ENCODE measurements around the gene NPEPPS. TPM values are rescaled to one million over a fixed set of nuclear protein-coding genes. Genes with fewer than 3 reads are reported as not detected.
A peak's percentile ranks its signal among the peaks of the same experiment; 100 is the strongest.

NPEPPS gene
- total and polyA plus RNA-seq, 2 of the 13 experiments (the other 11 are each of a cell fraction or from before 2014, with no cell fraction given): 53.5 to 127 TPM

- TF ChIP-seq ZNF768 (CRISPR knock-in tag; IDR thresholded peaks at IDR 0.05) (peak; percentile 100), ZNF367 (CRISPR knock-in tag; IDR thresholded peaks at IDR 0.05; ENCODE audit: borderline replicate concordance) (no peak), SOX13 (IDR thresholded peaks at IDR 0.05) (peak; percentile 79), SOX13 (CRISPR knock-in tag; conservative IDR thresholded peaks at IDR 0.05 in 1 of 2, IDR thresholded peaks at IDR 0.05 in 1 of 2) (peak in 1 of 2 experiments; percentile 68; a peak in 2 of 4 replicates), ERF (CRISPR knock-in tag; IDR thresholded peaks at IDR 0.05) (peak; percentile 76), ZNF124 (CRISPR knock-in tag; IDR thresholded peaks at IDR 0.05) (peak; percentile 68), ZFP90 (CRISPR knock-in tag; IDR thresholded peaks at IDR 0.05; ENCODE audit: borderline replicate concordance) (peak; percentile 61), TEF (CRISPR knock-in tag; IDR thresholded peaks at IDR 0.05) (0 out of 2 replicates have a peak, but pooled peaks have one; percentile 16), ZNF383 (CRISPR knock-in tag; IDR thresholded peaks at IDR 0.05; ENCODE audit: borderline replicate concordance) (peak; percentile 85; the same call in 1 of the 2 replicates), ZNF274 (CRISPR knock-in tag; IDR thresholded peaks at IDR 0.05) (peak; percentile 73), MLX (CRISPR knock-in tag; IDR thresholded peaks at IDR 0.05) (no peak; the same call in 1 of the 2 replicates), AFF4 (CRISPR knock-in tag; IDR thresholded peaks at IDR 0.05) (peak; percentile 46; the same call in 1 of the 2 replicates), ZNF75D (CRISPR knock-in tag; IDR thresholded peaks at IDR 0.05; ENCODE audit: borderline replicate concordance) (no peak; the same call in 1 of the 2 replicates), ZXDC (CRISPR knock-in tag; IDR thresholded peaks at IDR 0.05) (no peak), HES4 (CRISPR knock-in tag; IDR thresholded peaks at IDR 0.05; ENCODE audit: borderline replicate concordance) (peak; percentile 75; the same call in 1 of the 2 replicates), PHF21A (CRISPR knock-in tag; IDR thresholded peaks at IDR 0.05) (peak; percentile 98), FOXC1 (CRISPR knock-in tag; IDR thresholded peaks at IDR 0.05; ENCODE audit: borderline replicate concordance) (peak; percentile 98)
- TF ChIP-seq, protein P1, sequence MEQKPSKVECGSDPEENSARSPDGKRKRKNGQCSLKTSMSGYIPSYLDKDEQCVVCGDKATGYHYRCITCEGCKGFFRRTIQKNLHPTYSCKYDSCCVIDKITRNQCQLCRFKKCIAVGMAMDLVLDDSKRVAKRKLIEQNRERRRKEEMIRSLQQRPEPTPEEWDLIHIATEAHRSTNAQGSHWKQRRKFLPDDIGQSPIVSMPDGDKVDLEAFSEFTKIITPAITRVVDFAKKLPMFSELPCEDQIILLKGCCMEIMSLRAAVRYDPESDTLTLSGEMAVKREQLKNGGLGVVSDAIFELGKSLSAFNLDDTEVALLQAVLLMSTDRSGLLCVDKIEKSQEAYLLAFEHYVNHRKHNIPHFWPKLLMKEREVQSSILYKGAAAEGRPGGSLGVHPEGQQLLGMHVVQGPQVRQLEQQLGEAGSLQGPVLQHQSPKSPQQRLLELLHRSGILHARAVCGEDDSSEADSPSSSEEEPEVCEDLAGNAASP (CRISPR knock-in tag; IDR thresholded peaks at IDR 0.05; ENCODE audit: borderline replicate concordance): peak; percentile 78
Measured at GRCh38 chr17:47649153-47649971, 118.5 kb downstream of the NPEPPS start, which contains the start of gene KPNB1 (continued).
